Measurements from ENCODE around the gene TGFB3.

GRCh38 chr14:75978249-75978731, 3.5 kb downstream of the TGFB3 start:
- TF ChIP-seq, protein P1, sequence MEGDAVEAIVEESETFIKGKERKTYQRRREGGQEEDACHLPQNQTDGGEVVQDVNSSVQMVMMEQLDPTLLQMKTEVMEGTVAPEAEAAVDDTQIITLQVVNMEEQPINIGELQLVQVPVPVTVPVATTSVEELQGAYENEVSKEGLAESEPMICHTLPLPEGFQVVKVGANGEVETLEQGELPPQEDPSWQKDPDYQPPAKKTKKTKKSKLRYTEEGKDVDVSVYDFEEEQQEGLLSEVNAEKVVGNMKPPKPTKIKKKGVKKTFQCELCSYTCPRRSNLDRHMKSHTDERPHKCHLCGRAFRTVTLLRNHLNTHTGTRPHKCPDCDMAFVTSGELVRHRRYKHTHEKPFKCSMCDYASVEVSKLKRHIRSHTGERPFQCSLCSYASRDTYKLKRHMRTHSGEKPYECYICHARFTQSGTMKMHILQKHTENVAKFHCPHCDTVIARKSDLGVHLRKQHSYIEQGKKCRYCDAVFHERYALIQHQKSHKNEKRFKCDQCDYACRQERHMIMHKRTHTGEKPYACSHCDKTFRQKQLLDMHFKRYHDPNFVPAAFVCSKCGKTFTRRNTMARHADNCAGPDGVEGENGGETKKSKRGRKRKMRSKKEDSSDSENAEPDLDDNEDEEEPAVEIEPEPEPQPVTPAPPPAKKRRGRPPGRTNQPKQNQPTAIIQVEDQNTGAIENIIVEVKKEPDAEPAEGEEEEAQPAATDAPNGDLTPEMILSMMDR (IDR thresholded peaks at IDR 0.05; ENCODE audit: low read depth, low read length, poor library complexity, severe bottlenecking), result no peak
- TF ChIP-seq EZH2phosphoT487 (IDR thresholded peaks at IDR 0.05; ENCODE audit: borderline replicate concordance, low read length), result no peak

Measured in DOHH2 (cell line).